Stimulated activated CD4-positive, alpha-beta T cell treated with anti-CD3 and anti-CD28 coated beads, Interleukin-15, amount 100 ng/mL, for 1 hour (primary cell): ENCODE measurements around the gene PRR5L.
A peak's percentile ranks its signal among the peaks of the same experiment; 100 is the strongest.
"Not testable (repeated sequence)": the region's sequence is repeated elsewhere in the genome, so short reads cannot be mapped to it uniquely, and the experiment has no call there.

Experiments used
- DNase-seq, 2 donors: peaks; one replicate each; pipeline ENCODE4 v3.0.0-alpha.2; 2020; ENCODE audit warnings: low read depth in 1 of 2, low spot score in 1 of 2

PRR5L gene

DNA sequence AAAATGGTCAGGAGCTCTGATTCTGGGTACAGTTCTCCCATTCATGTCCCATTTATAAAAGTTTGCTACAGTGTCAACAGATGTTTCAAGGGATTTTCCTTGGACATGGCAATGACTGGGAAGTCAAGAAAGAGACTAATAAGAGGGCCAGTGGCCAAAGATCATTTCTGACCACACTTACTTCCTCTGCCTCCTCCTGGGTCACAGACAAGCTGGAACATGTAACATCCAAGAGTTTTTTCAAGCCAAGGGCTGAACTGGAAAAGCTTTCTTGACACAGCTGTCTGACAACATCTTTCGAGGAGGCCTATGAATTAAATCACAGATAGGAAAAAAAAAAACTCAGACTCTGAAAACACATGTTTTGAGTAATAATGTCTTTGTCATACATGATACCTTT lies 15.6 kb upstream of the PRR5L start:
- DNase-seq: no peak

DNA sequence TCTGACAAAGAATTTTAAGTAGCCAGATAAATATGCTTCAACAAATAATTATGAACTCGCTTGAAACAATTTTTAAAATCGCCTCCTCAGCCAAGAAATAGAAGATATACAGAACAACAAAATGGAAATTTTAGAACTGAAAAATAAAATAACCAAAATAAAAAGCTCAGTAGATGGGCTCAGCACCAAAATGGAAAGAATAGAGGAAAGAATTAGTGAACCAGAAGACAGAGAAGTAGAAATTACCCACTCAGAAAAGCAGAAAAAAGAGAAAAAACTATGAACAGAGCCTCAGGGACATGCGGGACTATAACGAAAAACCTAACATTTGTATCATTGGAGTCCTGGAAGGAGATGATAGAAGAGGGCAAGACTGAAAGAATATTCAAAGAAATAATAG lies 14.2 kb upstream of the PRR5L start:
- no peak for DNase-seq

DNA sequence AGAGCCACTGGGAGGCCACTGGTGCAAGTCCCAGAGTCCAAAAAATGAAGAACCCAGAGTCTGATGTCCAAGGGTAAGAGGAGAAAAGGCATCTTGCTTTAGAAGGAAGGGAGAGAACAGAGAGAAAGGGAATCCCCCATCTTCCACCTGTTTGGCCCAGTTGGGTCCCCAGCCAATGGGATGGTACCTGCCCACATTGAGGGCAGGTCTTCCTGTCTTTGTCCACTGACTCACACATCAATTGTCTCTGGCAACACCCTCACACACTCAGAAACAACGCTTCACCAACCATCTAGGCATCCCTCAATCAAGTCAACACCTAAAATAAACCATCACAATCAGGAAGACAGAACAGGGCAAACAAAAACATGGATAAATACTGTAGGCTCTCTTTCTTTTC lies 13.2 kb upstream of the PRR5L start:
- no peak for DNase-seq

DNA sequence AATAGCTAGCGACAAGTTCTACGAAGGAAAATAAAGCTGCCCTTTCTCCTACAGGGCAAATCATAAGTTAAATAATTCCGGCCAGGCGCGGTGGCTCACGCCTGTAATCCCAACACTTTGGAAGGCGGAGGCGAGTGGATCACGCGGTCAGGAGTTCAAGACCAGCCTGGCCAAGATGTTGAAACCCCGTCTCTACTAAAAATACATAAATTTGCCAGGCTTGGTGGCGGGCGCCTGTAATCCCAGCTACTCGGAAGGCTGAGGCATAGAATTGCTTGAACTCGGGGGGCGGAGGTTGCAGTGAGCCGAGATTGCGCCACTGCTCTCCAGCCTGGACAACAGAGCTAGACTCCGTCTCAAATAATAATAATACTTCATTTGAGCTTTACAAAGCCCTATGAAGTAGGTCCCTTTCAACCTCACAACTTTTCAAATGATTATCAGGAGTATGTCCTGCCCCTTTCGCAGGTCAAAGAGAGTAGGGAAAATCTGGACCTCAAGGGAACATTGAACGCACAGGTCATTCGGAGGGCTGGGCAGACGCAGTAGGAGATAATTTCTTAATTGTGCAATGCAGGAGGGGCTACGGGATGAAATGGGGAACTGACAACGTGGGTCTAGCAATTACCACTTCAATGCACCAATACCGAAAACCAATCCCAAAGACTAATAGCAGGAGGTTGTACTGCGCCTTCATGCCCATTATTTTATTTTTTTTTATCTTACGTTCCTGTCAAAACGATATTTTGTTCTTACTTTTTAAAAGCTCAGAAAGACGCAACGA lies 7.5 kb upstream of the PRR5L start:
- DNase-seq: no peak

DNA sequence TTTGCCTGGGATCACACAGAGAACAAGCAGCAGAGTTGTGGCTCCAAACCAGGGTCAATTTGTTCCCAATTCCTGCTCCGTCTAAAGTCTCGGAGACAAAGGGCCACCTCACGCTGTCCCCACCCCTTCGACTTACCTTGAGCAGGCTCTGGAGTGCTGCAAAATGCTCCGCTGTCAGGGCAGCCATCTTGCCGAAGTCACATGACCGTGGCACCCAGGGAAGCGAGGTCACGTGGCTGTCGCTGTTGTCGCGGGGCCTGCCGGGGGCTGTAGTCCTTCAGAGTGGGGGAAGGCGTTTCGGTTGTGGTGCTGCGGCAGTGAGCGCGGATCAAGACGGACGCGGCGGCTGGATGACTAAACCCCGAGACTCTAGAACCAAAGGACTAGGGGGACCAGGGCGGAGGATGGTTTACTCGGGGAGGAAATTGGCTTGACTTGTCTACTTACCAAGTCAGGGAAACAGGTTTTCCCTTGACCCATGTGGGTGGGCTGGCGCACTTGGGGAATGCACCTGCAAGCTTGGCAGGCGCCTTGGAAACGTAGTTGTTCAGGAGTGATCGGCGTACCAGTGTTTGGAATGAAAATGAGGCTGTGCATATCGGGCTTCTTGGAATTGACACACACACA lies 6.7 kb upstream of the PRR5L start, which contains the start of gene COMMD9:
Gene COMMD9, minus strand, starts transcription at position 199 of the 627 bp plus-strand sequence. Its CDS starts 12 bp downstream, at position 187.
- DNase-seq: peak; percentile 84

DNA sequence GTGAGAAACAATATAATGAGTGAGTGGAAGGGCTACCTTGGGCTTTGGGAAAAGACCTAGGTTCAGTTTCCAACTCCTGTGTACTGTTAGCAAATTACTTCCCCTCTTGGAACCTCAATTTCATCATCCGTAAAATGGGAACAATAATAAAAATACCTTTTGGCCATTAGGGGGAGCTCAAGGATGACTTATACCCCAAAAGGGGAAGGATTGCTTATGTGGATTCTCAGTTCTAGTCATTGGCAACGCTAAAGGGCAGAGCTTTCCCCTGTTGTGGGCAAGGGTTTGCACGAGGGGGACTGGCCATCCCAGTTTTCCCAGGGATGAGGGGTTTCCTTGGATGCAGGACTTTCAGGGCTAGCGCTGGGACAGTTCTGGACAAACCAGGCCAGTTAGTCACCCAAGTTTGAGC lies 3.8 kb upstream of the PRR5L start:
- DNase-seq: no peak

DNA sequence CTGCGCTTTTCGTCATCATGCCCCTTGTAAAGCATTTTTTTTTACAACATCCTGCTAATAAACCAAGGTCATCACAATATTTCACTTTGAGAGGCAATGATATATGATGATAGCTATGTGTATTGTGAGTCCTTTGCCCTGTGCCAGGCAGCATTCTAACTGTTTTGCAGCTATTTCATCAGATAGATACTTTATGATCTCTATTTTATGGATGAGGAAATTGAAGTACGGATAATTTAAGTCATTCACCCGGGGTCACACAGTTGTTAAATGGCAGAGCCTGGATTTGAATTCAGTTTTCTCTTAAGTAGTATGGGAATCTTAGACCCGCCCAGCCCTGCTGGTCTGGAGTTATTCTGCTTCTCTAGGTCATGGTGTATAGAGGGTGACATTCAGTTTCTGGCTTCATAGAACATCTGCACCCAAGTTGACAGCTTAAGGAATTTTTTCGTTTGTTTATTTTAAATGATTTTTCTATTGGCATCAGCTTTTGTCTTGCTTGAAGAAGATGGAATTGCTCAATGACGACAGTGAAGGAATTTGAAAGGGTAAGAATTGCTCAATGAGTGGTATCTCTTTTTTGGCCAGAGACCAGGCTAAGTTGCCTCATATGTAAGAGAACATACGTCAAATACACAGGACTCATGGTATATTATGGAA lies 926 bp downstream of the PRR5L start:
- no peak for DNase-seq

DNA sequence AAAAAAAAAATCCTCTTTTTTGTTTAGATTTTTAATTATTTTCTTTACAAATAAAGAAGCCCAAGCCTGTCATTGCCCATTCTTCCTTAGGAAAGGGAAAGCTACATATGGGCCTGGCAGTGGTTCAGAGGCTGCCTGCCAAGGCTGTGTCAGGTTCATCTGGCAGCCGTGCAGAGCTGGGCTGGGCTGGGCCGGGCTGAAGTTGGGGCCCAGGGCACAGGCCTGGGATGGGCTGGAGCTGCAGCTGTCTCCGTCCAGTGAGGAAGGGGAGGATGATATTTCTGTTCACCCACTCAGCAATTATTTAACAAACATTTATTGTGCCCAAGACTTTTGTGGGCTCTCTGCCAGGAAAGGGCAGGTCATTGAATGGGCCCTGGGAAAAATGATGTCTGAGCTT lies 4.6 kb downstream of the PRR5L start:
- no peak for DNase-seq

DNA sequence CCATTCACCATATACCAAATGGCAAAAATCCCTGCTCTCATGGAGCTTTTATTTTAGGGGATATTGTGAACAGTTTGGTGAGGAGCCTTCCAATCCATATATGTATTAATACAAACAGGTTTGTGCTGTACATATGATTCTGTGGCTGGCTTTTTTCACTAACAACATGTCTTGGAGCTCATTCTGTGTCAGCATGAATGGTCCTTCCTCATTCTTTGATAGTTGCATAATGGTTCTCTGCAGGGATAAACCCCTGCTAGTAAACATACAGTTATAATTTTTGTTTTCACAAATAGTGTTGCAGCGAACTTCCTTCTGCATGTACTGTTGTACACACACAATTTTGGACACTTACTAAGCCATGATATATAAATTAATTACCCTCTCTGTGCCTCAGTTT lies 8.3 kb downstream of the PRR5L start:
- no peak for DNase-seq

DNA sequence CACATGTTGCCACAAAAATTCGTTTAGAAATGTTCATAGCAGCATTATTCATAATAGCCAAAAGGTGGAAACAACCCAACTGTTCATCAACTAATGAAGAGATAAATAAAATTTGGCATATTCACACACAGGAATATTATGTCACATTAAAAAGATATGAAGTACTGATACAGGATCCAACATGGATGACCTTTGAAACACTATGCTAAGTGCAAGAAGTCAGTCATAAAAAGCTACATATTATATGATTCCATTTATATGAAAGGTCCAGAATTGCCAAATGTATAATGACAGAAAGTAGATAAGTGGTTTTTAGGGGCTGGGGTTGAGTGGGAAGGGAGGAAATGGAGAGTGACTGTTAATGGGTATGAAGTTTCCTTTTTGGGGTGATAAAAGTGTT lies 9.0 kb downstream of the PRR5L start:
- DNase-seq: no peak

DNA sequence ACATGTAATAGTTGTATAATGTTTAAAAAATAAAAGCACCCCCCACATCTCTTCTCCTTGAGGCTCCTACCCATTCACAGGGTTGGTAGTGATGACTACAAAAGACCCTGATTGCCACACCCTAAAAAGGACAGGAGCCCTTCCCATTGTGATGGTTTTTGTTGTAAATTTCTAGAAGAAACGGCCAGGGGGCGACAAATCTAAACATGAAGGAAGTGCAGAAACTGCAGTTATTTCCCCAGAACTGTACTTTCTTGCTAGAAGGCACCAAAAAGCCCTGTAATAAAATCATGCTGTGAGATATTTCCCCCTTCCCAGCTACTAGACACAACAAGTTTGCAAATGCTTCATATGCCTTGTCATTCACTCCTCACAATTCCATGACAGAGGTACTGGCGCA lies 10.8 kb downstream of the PRR5L start:
- DNase-seq: no peak

DNA sequence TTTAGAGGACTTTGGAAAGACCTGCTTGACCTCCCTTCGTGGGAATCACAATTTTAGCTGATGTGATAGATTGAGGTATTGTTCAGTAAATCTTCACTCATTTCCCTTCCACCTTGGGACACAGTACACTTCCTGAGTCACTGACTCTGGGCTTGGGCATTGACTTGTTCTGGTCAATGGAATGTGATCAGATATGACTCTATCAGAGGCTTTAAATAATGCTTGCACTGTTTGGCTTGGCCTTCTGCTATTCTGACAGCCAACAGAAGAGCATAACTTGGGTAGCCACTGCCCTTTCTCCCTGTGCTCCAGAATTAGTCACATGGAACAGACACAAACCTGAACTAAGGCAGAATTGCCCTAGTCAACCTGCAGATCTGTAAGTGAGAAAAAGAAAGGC lies 12.5 kb downstream of the PRR5L start:
- DNase-seq: no peak

DNA sequence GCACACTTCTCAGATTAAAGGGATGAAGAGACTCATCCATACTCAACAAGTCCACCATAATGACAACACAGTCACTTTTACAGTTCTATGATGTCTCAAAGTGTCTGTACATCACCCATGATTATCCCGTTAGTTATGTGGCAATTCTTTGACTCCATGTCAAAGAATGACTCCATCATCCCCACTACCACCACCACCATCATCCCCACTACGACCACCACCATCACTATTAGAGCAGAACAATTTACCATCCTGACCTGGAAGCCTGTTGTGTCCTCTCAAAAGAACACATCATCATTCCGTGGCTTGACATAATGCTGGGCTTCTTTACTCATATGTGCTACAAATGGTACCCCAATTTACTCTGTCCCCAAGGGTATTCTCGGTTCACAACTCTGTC lies 13.7 kb downstream of the PRR5L start:
- DNase-seq: no peak

DNA sequence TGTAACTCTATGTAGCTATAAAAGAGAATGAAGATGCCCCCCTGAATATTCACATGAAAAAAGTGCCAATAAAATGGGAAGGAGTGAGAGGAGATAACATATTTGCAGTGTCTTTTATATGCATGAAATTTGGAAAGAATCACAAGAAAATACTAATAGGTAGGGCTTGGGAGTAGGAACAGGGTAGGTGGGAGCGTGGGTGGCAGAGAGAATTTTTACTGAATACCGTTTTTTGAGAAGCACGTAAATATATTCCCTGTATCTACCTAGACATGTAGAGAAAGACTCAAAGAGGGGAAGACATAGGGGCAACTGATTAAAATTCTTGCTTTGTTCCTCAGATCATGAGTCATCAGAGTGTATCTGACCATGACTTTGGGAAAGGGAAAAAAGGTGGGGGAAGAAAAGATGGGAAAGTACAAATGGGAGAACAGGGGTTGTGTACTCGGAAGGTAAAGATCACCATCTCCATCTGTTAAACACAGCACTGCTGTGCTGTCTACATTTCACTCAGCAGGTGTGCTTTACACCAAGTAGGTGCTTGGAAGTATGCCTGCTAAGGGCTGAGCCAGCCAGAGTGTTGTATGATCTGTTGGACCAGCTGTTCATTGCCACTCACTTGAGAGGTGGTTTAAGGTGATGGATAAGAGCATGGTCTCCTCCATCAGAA lies 16.0 kb downstream of the PRR5L start:
- no peak for DNase-seq

DNA sequence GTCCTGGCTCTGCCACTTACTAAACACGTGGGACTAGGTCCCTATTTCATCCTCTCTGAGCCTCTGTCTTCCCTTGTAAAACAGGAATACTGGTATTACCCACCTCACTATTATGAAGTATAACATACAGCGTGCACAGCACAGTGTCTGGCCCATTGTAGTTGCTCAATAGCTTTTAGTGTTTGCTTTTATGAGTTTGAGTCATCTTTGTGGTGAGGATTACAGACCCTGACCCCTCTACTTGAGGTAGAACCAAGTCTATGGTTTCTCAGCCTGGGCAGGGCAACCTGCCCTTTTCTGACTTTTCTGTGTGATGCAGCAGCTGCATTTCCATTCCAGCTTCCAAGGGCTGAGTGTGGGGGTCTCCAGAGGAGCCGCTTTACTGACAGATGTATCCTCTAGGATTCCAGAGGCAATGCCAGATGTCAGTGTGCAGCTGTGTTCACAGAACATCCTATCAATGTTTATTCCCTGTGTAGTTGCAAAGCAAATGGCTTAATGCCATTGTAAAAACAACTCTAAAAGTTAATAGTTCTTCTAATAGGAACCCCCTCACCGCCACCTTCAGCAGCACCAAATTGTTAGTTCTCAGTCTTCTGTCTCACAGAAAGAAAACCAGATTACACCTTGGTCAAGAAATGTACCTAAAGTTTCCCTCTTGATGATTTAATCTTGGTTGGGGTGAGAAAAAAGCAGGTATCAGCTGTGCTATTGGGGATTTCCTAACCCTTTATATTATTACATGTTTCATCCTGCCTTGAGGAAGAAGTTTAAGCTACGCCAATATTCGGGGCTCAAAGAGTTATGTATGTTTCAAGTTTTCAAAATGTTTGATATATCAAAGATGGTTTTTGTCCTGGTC lies 16.8 kb downstream of the PRR5L start:
- DNase-seq: no peak

DNA sequence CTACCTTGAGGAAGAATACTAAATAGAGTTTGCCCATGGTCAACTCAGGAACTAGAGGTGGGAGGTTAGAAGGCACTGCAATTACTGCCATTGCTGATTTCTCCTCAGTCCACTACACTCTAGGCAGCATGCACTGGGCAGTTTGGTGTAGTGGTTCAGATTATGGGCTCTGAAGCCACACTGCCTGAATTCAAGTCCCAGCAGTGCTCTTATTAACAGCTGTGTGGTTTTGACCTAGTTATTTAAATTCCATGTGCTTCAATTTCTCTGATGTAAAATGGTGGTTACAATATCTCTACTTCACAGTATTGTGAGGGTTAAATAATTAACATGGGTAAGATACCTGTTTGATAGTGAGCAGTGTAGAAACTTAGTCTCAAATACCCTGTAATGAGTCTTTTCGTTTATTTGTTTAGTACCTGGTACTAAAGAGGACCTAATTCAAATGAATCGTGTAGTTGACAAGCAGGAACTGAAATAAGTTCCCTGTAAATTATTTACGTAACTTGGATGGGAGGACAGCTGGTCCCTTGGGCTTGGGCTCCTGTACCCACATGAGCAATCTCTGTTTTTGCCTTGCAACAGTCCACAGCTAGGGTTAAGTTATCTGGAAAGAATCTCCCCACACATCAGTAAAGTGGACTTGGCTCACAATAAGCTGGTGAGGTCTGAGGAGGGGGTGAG lies 17.8 kb downstream of the PRR5L start:
- DNase-seq: no peak

DNA sequence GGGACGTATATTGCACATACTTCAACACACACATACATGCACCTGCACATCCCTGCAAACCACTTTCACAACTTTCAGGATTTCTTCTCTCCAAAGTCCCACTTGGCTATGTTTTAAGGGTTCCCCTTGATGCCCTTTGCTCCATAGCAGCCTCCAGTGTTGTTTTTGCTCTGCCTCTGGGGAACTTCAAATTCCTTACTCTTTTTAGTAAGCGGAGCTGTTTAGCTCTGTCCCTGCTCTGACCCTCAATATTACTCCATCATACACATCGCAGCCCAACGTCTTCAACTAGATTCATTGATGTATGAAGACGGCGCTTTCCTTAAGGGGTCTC lies 18.3 kb downstream of the PRR5L start:
- DNase-seq: no peak

DNA sequence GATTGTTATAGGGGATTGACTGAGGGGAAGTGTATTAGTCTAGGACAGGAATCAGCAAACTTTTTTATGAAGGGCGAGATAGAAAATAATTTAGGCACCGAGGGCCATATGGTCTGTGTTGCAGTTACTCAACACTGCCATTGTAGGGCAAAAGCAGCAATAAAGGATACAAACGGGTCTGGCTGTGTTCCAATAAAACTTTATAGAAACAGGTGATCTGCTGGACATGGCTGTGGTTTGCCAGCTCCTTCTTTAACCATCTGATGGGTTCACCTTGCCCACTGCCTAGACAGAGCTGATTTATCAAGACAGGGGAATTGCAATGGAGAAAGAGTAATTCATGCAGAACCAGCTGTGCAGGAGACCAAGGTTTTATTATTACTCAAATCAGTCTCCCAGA lies 20.0 kb downstream of the PRR5L start:
- no peak for DNase-seq

DNA sequence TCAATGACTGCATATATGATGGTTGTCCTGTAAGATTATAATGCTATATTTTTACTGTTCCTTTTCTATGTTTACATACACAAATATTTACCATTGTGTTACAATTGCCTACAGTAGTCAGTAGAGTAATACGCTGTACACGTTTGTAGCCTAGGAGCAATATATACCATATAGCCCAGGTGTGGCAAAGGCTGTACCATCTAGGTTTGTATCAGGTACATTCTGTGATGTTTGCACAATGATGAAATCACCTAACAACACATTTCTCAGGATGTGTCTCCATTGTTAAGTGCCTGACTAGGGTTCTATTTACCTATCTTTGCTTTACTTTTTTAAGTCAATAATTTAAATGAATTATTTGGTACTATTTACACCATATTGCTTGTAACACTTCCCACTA lies 21.9 kb downstream of the PRR5L start:
- DNase-seq: no peak

DNA sequence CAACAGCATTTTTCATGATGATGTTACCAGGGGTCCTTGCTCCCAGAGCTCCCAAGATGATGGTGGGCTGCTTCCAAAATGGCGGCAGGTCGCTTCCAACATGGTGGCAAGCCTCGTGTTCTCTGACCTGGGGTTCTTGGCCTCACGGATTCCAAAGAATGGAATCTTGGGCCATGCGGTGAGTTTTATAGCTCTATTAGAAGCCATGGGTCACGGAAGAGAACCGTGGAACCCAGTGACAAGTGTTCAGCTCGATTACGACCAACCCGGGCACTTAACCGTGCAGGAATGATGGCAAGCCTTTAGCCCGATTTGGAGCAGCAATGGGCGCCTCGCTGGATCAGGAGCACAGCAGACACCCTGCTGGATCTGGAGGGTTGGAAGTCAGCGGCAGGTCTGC lies 28.9 kb downstream of the PRR5L start:
- not testable (repeated sequence) for DNase-seq
